Bone marrow (tissue), 2 donors: ENCODE data around the gene LPP.

Experiments
- DNase-seq, 2 donors: peaks; one replicate each; lab custom pipeline; 2025; lab: John Stamatoyannopoulos, UW

Gene LPP

GRCh38 chr3:188361888-188362287 lies 207.9 kb downstream of the LPP start:
- DNase-seq, result no peak

GRCh38 chr3:188362405-188362831 lies 208.5 kb downstream of the LPP start:
- no peak for DNase-seq

GRCh38 chr3:188365184-188365583 lies 211.2 kb downstream of the LPP start:
- DNase-seq, result no peak

GRCh38 chr3:188365988-188366698 lies 212.2 kb downstream of the LPP start:
- no peak for DNase-seq

- no peak for DNase-seq
Observed at GRCh38 chr3:188367678-188368077, 213.7 kb downstream of the LPP start.

GRCh38 chr3:188369526-188369925 lies 215.6 kb downstream of the LPP start:
- DNase-seq, result no peak

GRCh38 chr3:188370081-188370830 lies 216.3 kb downstream of the LPP start:
- no peak for DNase-seq

GRCh38 chr3:188378786-188379185 lies 224.8 kb downstream of the LPP start:
- no peak for DNase-seq

GRCh38 chr3:188380252-188380651 lies 226.3 kb downstream of the LPP start:
- DNase-seq, result no peak

- no peak for DNase-seq
Observed at GRCh38 chr3:188380722-188381121, 226.8 kb downstream of the LPP start.

- DNase-seq, result no peak
Observed at GRCh38 chr3:188383748-188384147, 229.8 kb downstream of the LPP start.

GRCh38 chr3:188385295-188385694 lies 231.3 kb downstream of the LPP start:
- no peak for DNase-seq

GRCh38 chr3:188389711-188390342 lies 235.9 kb downstream of the LPP start:
- no peak for DNase-seq

GRCh38 chr3:188390343-188390718 lies 236.4 kb downstream of the LPP start:
- no peak for DNase-seq

- DNase-seq, result no peak
Observed at GRCh38 chr3:188390775-188391443, 237.0 kb downstream of the LPP start.

- DNase-seq, result no peak
Observed at GRCh38 chr3:188391592-188391991, 237.6 kb downstream of the LPP start.

- no peak for DNase-seq
Observed at GRCh38 chr3:188392076-188392475, 238.1 kb downstream of the LPP start.

GRCh38 chr3:188394623-188395022 lies 240.7 kb downstream of the LPP start:
- DNase-seq, result no peak

- no peak for DNase-seq
Observed at GRCh38 chr3:188396251-188396650, 242.3 kb downstream of the LPP start.

- no peak for DNase-seq
Observed at GRCh38 chr3:188396900-188397299, 242.9 kb downstream of the LPP start.

- no peak for DNase-seq
Observed at GRCh38 chr3:188397766-188398705, 244.1 kb downstream of the LPP start.
